ENCODE measurements around the gene CRELD1. TPM values are rescaled to one million over a fixed set of nuclear protein-coding genes. Genes with fewer than 3 reads are reported as not detected.

CRELD1 gene
- total and polyA plus RNA-seq, 4 donors: 28.0 to 60.1 (median 41.7) TPM

DNA sequence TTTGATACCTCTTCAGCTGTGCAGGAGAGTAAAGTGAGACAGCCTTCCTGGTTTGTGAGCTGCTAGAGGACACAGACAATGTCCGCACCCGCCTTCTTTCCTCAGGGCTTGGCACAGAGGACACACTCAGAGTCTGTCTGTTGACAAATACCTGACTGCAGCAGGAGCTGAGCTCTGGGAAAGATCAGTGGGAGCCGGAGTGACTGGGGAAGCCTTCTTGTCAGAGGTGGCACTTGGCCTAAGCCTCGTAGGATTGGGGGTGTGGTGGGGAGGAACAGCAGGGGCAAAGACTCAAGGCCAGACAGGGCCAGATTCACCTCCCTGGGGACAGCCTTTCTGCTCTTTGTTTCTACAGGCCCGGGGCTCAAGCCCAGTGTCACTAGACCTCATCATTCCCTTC, 20.0 kb upstream of the CRELD1 start:
- H3K9ac ChIP-seq (ENCODE audit: insufficient read depth in 1 of 2, low read length in 2 of 2): no peak overlapping the region
- H3K27ac ChIP-seq (ENCODE audit: low read depth in 1 of 2, low read length in 1 of 2): no peak overlapping the region
- DNase-seq: no peak
- peaks cover 0 to 33% (median 21%) of the 10 kb centered on the region in 5 donors for H3K4me1 ChIP-seq (ENCODE audit: control insufficient read depth in 5 of 5, insufficient read depth in 5 of 5, low read length in 5 of 5)
- H3K27me3 ChIP-seq (ENCODE audit: control insufficient read depth in 3 of 3, insufficient read depth in 3 of 3, low read length in 2 of 3): no peaks in the 10 kb centered on the region
- H3K36me3 ChIP-seq (ENCODE audit: control insufficient read depth in 4 of 4, insufficient read depth in 4 of 4, low read length in 4 of 4): no peaks in the 10 kb centered on the region
- 86 to 88% methylated on average over 5 of the region's 5 CpGs for WGBS, 2 donors
- H3K9me3 ChIP-seq (ENCODE audit: control insufficient read depth in 4 of 4, insufficient read depth in 3 of 4, low read length in 3 of 4): no peaks in the 10 kb centered on the region
- TF ChIP-seq, protein P1, sequence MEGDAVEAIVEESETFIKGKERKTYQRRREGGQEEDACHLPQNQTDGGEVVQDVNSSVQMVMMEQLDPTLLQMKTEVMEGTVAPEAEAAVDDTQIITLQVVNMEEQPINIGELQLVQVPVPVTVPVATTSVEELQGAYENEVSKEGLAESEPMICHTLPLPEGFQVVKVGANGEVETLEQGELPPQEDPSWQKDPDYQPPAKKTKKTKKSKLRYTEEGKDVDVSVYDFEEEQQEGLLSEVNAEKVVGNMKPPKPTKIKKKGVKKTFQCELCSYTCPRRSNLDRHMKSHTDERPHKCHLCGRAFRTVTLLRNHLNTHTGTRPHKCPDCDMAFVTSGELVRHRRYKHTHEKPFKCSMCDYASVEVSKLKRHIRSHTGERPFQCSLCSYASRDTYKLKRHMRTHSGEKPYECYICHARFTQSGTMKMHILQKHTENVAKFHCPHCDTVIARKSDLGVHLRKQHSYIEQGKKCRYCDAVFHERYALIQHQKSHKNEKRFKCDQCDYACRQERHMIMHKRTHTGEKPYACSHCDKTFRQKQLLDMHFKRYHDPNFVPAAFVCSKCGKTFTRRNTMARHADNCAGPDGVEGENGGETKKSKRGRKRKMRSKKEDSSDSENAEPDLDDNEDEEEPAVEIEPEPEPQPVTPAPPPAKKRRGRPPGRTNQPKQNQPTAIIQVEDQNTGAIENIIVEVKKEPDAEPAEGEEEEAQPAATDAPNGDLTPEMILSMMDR (IDR thresholded peaks at IDR 0.05; ENCODE audit: control extremely low read depth, extremely low read depth): no peak
- no peak overlapping the region for H3K4me3 ChIP-seq
- ATAC-seq (ENCODE audit: insufficient read depth, low FRiP score): no peak

DNA sequence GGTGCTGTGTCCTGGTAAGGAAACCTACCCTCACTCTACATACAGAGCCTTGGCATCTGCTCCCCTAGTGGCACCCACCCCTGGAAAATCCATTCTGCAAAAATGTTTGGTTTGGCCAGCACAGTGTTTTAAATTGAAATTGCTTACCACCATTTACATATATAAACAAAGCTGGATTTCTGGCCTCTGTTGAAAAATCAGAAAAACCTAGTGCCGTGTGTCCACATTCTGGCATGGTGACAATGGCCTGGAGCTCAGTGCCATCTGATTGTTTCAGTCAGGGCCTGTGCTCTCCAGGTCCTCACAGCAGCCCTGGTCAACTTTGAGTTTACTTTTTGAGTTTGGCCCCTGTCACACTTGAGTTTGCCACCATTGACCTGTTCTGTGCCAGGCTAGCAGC, 19.6 kb upstream of the CRELD1 start:
- 70 to 83% methylated on average over 1 of the region's 1 CpG for WGBS, 2 donors
- Histone ChIP-seq H3K27me3 (ENCODE audit: control insufficient read depth in 3 of 3, insufficient read depth in 3 of 3, low read length in 2 of 3) (no peaks in the 10 kb centered on the region), H3K4me3 (no peak overlapping the region), H3K9me3 (ENCODE audit: control insufficient read depth in 4 of 4, insufficient read depth in 3 of 4, low read length in 3 of 4) (no peaks in the 10 kb centered on the region), H3K4me1 (ENCODE audit: control insufficient read depth in 5 of 5, insufficient read depth in 5 of 5, low read length in 5 of 5) (peaks cover 0 to 33% (median 21%) of the 10 kb centered on the region in 5 donors), H3K36me3 (ENCODE audit: control insufficient read depth in 4 of 4, insufficient read depth in 4 of 4, low read length in 4 of 4) (no peaks in the 10 kb centered on the region), H3K9ac (ENCODE audit: insufficient read depth in 1 of 2, low read length in 2 of 2) (peak overlapping the region in 1 of 2 donors; percentile 21), H3K27ac (ENCODE audit: low read depth in 1 of 2, low read length in 1 of 2) (no peak overlapping the region)
- TF ChIP-seq, protein P1 (IDR thresholded peaks at IDR 0.05; ENCODE audit: control extremely low read depth, extremely low read depth): no peak
- peak in 1 of 3 donors; percentile 23 for DNase-seq
- no peak for ATAC-seq (ENCODE audit: insufficient read depth, low FRiP score)

DNA sequence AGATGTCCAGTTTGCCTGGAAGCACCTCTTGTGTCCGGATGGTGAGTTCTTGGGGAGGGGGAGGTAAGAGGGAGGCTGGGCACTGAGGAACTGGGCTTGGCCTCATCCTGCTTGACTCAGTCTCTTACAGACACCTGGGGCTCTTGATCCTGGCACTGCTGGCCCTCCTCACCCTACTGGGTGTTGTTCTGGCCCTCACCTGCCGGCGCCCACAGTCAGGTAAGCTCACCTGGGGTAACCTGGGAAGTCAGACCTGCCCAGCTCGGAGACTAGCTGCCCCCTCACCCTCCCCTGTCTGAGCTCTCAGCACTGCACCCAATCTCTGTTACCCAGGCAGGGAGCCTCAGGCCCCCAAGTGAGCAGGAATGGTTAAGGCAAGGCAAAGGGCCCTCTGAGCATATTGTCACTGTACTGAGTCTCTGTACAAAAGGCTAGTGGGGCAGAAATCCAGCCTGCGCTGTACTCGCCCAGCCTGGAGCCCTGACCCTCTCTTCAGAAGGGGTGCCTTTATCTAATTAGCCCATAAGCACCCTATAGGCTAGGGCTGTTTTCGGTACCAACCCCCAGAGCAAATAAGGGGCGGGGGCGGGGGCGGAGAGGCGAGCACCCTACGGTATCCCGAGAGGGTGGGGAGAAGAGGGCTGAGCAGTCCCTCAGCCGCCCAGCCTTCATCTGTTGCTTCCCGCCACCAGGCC, 18.9 kb upstream of the CRELD1 start:
- peak overlapping the region; percentile 21 to 63 for H3K9ac ChIP-seq (ENCODE audit: insufficient read depth in 1 of 2, low read length in 2 of 2)
- no peaks in the 10 kb centered on the region for H3K27me3 ChIP-seq (ENCODE audit: control insufficient read depth in 3 of 3, insufficient read depth in 3 of 3, low read length in 2 of 3)
- DNase-seq (peak in 2 of 3 donors; percentile 73 to 80), ATAC-seq (ENCODE audit: insufficient read depth, low FRiP score) (no peak)
- peak overlapping the region; percentile 42 for H3K4me3 ChIP-seq
- H3K36me3 ChIP-seq (ENCODE audit: control insufficient read depth in 4 of 4, insufficient read depth in 4 of 4, low read length in 4 of 4): peaks cover 0 to 1% (median 0%) of the 10 kb centered on the region in 4 donors
- 23 to 28% methylated on average over 15 of the region's 15 CpGs for WGBS, 2 donors
- TF ChIP-seq, protein P1 (IDR thresholded peaks at IDR 0.05; ENCODE audit: control extremely low read depth, extremely low read depth): no peak
- H3K4me1 ChIP-seq (ENCODE audit: control insufficient read depth in 5 of 5, insufficient read depth in 5 of 5, low read length in 5 of 5): peaks cover 0 to 33% (median 21%) of the 10 kb centered on the region in 5 donors
- H3K9me3 ChIP-seq (ENCODE audit: control insufficient read depth in 4 of 4, insufficient read depth in 3 of 4, low read length in 3 of 4): no peaks in the 10 kb centered on the region
- peak overlapping the region; percentile 40 to 87 for H3K27ac ChIP-seq (ENCODE audit: low read depth in 1 of 2, low read length in 1 of 2)

Measured in lung (tissue), 12 donors.